Measurements from ENCODE around the gene SLC26A8. TPM values are rescaled to one million over a fixed set of nuclear protein-coding genes. Genes with fewer than 3 reads are reported as not detected.

SLC26A8 gene
- total and polyA plus RNA-seq, 2 experiments from 2014 or later, result 0.89 to 2.9 TPM

- ATAC-seq (no peak), DNase-seq (ENCODE audit: low spot score) (no peak)
- no peaks in the 10 kb centered on the region for H3F3A ChIP-seq (replicated peaks; ENCODE audit: low read depth)
- no peak overlapping the region for H3K27ac ChIP-seq (ENCODE audit: low read depth)
- Mint-ChIP-seq H3K9me3 (no peaks in the 10 kb centered on the region), H3K36me3 (ENCODE audit: low read depth) (no peaks in the 10 kb centered on the region), H3K27ac (no peak overlapping the region), H3K4me1 (peaks cover 4% of the 10 kb centered on the region; the same call in 2 of the 3 replicates), H3K4me3 (no peak overlapping the region), H3K27me3 (ENCODE audit: insufficient read depth, low read depth, poor library complexity) (peaks cover 4% of the 10 kb centered on the region)
- no peaks in the 10 kb centered on the region for H3K27me3 ChIP-seq (ENCODE audit: insufficient read depth)
- H4K20me1 ChIP-seq (replicated peaks; ENCODE audit: insufficient read depth), result no peaks in the 10 kb centered on the region
- no peak overlapping the region for H2AFZ ChIP-seq
- TF ChIP-seq JUNB (IDR thresholded peaks at IDR 0.05; ENCODE audit: unreplicated experiment), result no peak
- no peaks in the 10 kb centered on the region for H3K79me2 ChIP-seq (replicated peaks; ENCODE audit: insufficient read depth)
- no peak overlapping the region for H3K4me2 ChIP-seq
- no peaks in the 10 kb centered on the region for H3K36me3 ChIP-seq (ENCODE audit: insufficient read depth)
- H3K9me2 ChIP-seq (ENCODE audit: insufficient read depth), result no peaks in the 10 kb centered on the region
- no peaks in the 10 kb centered on the region for H3K4me1 ChIP-seq (ENCODE audit: insufficient read depth)
- no peak overlapping the region for H3K4me3 ChIP-seq
Observed at GRCh38 chr6:36015666-36016065, 8.8 kb downstream of the SLC26A8 start.

GRCh38 chr6:36000451-36000850 is 24.0 kb downstream of the SLC26A8 start:
- Histone ChIP-seq H3K79me2 (replicated peaks; ENCODE audit: insufficient read depth) (no peaks in the 10 kb centered on the region), H3K36me3 (ENCODE audit: insufficient read depth) (no peaks in the 10 kb centered on the region), H3K4me3 (no peak overlapping the region), H3K4me2 (no peak overlapping the region), H4K20me1 (replicated peaks; ENCODE audit: insufficient read depth) (no peaks in the 10 kb centered on the region), H3F3A (replicated peaks; ENCODE audit: low read depth) (no peaks in the 10 kb centered on the region), H2AFZ (no peak overlapping the region), H3K27ac (ENCODE audit: low read depth) (no peak overlapping the region), H3K9me2 (ENCODE audit: insufficient read depth) (peaks cover 2% of the 10 kb centered on the region; the same call in 1 of the 2 replicates), H3K27me3 (ENCODE audit: insufficient read depth) (no peaks in the 10 kb centered on the region), H3K4me1 (ENCODE audit: insufficient read depth) (no peaks in the 10 kb centered on the region)
- Mint-ChIP-seq H3K9me3 (no peaks in the 10 kb centered on the region), H3K4me3 (no peak overlapping the region), H3K36me3 (ENCODE audit: low read depth) (no peaks in the 10 kb centered on the region), H3K27ac (no peak overlapping the region), H3K4me1 (no peaks in the 10 kb centered on the region), H3K27me3 (ENCODE audit: insufficient read depth, low read depth, poor library complexity) (no peaks in the 10 kb centered on the region)
- ATAC-seq (no peak), DNase-seq (ENCODE audit: low spot score) (no peak)
- no peak for TF ChIP-seq STAT1 (IDR thresholded peaks at IDR 0.05; ENCODE audit: unreplicated experiment)
- no peak for TF ChIP-seq ZNF462 (CRISPR knock-in tag; IDR thresholded peaks at IDR 0.05)
- TF ChIP-seq EZH2 (IDR thresholded peaks at IDR 0.05; ENCODE audit: low read depth, unreplicated experiment), result no peak
- no peak for TF ChIP-seq NANOG (IDR thresholded peaks at IDR 0.05; ENCODE audit: borderline replicate concordance)
- no peak for TF ChIP-seq ZNF114 (CRISPR knock-in tag; IDR thresholded peaks at IDR 0.05)
- TF ChIP-seq POLR2AphosphoS5 (IDR thresholded peaks at IDR 0.05; ENCODE audit: low read depth), result no peak
- TF ChIP-seq ZNF331 (CRISPR knock-in tag; IDR thresholded peaks at IDR 0.05; ENCODE audit: low read depth), result no peak
- TF ChIP-seq ETS1 (IDR thresholded peaks at IDR 0.05), result no peak
- no peak for TF ChIP-seq REST (IDR thresholded peaks at IDR 0.05; ENCODE audit: unreplicated experiment)
- TF ChIP-seq CREB1 (CRISPR knock-in tag; IDR thresholded peaks at IDR 0.05; ENCODE audit: low read depth), result no peak

Data from GM23338 (cell line).